Liver (tissue), 9 donors: Measurements from ENCODE around the gene ARHGEF3. TPM values are rescaled to one million over a fixed set of nuclear protein-coding genes. Genes with fewer than 3 reads are reported as not detected.

Experiments used
- DNase-seq: peaks from one replicate; pipeline ENCODE4 v3.0.0-alpha.2; 2017; ENCODE audit warnings: low spot score
- H3K27ac ChIP-seq, 2 donors: one replicate each; pipeline ENCODE4 v1.7.0; 2013; ENCODE audit warnings: inconsistent platforms in 2 of 2, low read length in 2 of 2, control low read depth in 1 of 2, low read depth in 1 of 2, mild to moderate bottlenecking in 1 of 2
- H3K27me3 ChIP-seq, 4 donors: one replicate each; pipeline versions ENCODE4 v1.6.1 to v1.7.0; 2013; ENCODE audit warnings: low read length in 3 of 4, inconsistent platforms in 1 of 4, mild to moderate bottlenecking in 1 of 4, moderate library complexity in 1 of 4; ENCODE audit not compliant: control insufficient read depth in 4 of 4, insufficient read depth in 4 of 4
- H3K36me3 ChIP-seq, 4 donors: one replicate each; pipeline versions ENCODE4 v1.6.1 to v1.7.0; 2013; ENCODE audit warnings: low read length in 3 of 4, mild to moderate bottlenecking in 3 of 4, low read depth in 1 of 4, moderate library complexity in 1 of 4; ENCODE audit not compliant: control insufficient read depth in 4 of 4, insufficient read depth in 3 of 4
- H3K4me1 ChIP-seq, 4 donors: one replicate each; pipeline versions ENCODE4 v1.6.1 to v1.7.0; 2013; ENCODE audit warnings: low read length in 3 of 4, mild to moderate bottlenecking in 3 of 4, moderate library complexity in 1 of 4; ENCODE audit not compliant: control insufficient read depth in 4 of 4, insufficient read depth in 4 of 4
- H3K4me3 ChIP-seq, 3 donors: one replicate each; pipeline versions ENCODE4 v1.6.1 to v1.7.0; 2013; ENCODE audit warnings: low read length in 3 of 3, control low read depth in 1 of 3, low read depth in 1 of 3, mild to moderate bottlenecking in 1 of 3
- H3K9ac ChIP-seq, 2 donors: one replicate each; pipeline ENCODE4 v1.7.0; 2013; ENCODE audit warnings: low read length in 2 of 2, mild to moderate bottlenecking in 2 of 2, moderate library complexity in 2 of 2, control low read depth in 1 of 2, low read depth in 1 of 2
- H3K9me3 ChIP-seq, 4 donors: one replicate each; pipeline versions ENCODE4 v1.6.1 to v1.7.0; 2013; ENCODE audit warnings: low read length in 3 of 4; ENCODE audit not compliant: control insufficient read depth in 4 of 4
- ATF3 ChIP-seq: IDR thresholded peaks from 2 replicates; pipeline ENCODE4 v1.6.1; 2016; ENCODE audit warnings: antibody characterized with exemption
- CTCF ChIP-seq: fragments of 150-350 bp; IDR thresholded peaks from 2 replicates; pipeline ENCODE4 v1.5.1; 2017; ENCODE audit warnings: improper control_type of control experiment, low read depth, low read length; ENCODE audit not compliant: missing input control
- EGR1 ChIP-seq, 2 donors: IDR thresholded peaks; 2 replicates each; pipeline ENCODE4 v1.6.1; 2016 to 2018; ENCODE audit warnings: antibody characterized with exemption in 2 of 2, low read depth in 2 of 2
- FOXA1 ChIP-seq: IDR thresholded peaks from 2 replicates; pipeline ENCODE4 v1.6.1; 2016; ENCODE audit warnings: antibody characterized with exemption
- GABPA ChIP-seq, 2 donors: IDR thresholded peaks in 1 of 2; conservative IDR thresholded peaks in 1 of 2; 2 replicates each; pipeline ENCODE4 v1.6.1; 2016; ENCODE audit warnings: antibody characterized with exemption in 2 of 2, mild to moderate bottlenecking in 1 of 2, moderate library complexity in 1 of 2
- HNF4A ChIP-seq, 2 donors: conservative IDR thresholded peaks; 2 replicates each; pipeline ENCODE4 v1.6.1; 2016; ENCODE audit warnings: antibody characterized with exemption in 2 of 2, mild to moderate bottlenecking in 2 of 2
- HNF4G ChIP-seq: IDR thresholded peaks from 2 replicates; pipeline ENCODE4 v1.6.1; 2016; ENCODE audit warnings: antibody characterized with exemption
- MAX ChIP-seq: IDR thresholded peaks from 2 replicates; pipeline ENCODE4 v1.6.1; 2016; ENCODE audit warnings: antibody characterized with exemption
- NR2F2 ChIP-seq: IDR thresholded peaks from 2 replicates; pipeline ENCODE4 v1.6.1; 2016; ENCODE audit warnings: antibody characterized with exemption
- RAD21 ChIP-seq, 2 donors: IDR thresholded peaks; 2 replicates each; pipeline ENCODE4 v1.6.1; 2016; ENCODE audit warnings: antibody characterized with exemption in 2 of 2, mild to moderate bottlenecking in 2 of 2
- REST ChIP-seq: IDR thresholded peaks from 2 replicates; pipeline ENCODE4 v1.6.1; 2016; ENCODE audit warnings: antibody characterized with exemption, mild to moderate bottlenecking
- RXRA ChIP-seq, 2 donors: IDR thresholded peaks; 2 replicates each; pipeline ENCODE4 v1.6.1; 2017 to 2018; ENCODE audit warnings: antibody characterized with exemption in 2 of 2, mild to moderate bottlenecking in 1 of 2
- SP1 ChIP-seq: IDR thresholded peaks from 2 replicates; pipeline ENCODE4 v1.6.1; 2018; ENCODE audit warnings: antibody characterized with exemption, mild to moderate bottlenecking
- TAF1 ChIP-seq: conservative IDR thresholded peaks from 2 replicates; pipeline ENCODE4 v1.6.1; 2016; ENCODE audit warnings: antibody characterized with exemption, mild to moderate bottlenecking
- ZBTB33 ChIP-seq: IDR thresholded peaks from 2 replicates; pipeline ENCODE4 v1.6.1; 2016; ENCODE audit warnings: antibody characterized with exemption
- WGBS: extraction: QIAGEN DNeasy Blood & Tissue Kit; methylation state at CpG from one replicate; pipeline ENCODE4 v1.1.7; 2013; 5-methylcytosine and 5-hydroxymethylcytosine counted together
- polyA plus RNA-seq, 2 donors: library from polyadenylated mRNA; stranded (reverse) in 1 of 2; unstranded in 1 of 2; fragments of 200-250 nt in 1 of 2; fragments of >200 nt in 1 of 2; fragmentation: Nextera tagmentation in 1 of 2; extraction: Ambion mirVana in 1 of 2; gene quantifications; one replicate each; pipeline versions ENCODE4 v1.2.1 to v1.2.3, GENCODE V29; 2013 to 2015
- total RNA-seq, 2 donors: library from RNA; depleted of rRNA; stranded (reverse); fragments of >200 nt; gene quantifications; one replicate each; pipeline ENCODE4 v1.2.3, GENCODE V29; 2014
- donor health status: healthy.
- donor health status: healthy.
- donor health status: healthy.
- donor health status: healthy.
- donor health status: healthy.

ARHGEF3 gene
- total and polyA plus RNA-seq, 4 donors = 1.6 to 7.9 (median 2.0) TPM

GRCh38 chr3:56800832-56801661, 702 bp downstream of the ARHGEF3 start:
- no peak for DNase-seq
- H3K27me3 ChIP-seq = no peaks in the 10 kb centered on the region
- H3K36me3 ChIP-seq = no peaks in the 10 kb centered on the region
- peak overlapping the region; percentile 64 to 74 (median 64) for H3K4me3 ChIP-seq
- H3K9me3 ChIP-seq = no peaks in the 10 kb centered on the region
- H3K9ac ChIP-seq = peak overlapping the region in 1 of 2 donors; percentile 55
- H3K4me1 ChIP-seq = peaks cover 0 to 19% (median 13%) of the 10 kb centered on the region in 4 donors
- peak overlapping the region in 1 of 2 donors; percentile 48 for H3K27ac ChIP-seq
- 45% methylated on average over 19 of the region's 19 CpGs for WGBS
- TF ChIP-seq GABPA (IDR thresholded peaks at IDR 0.05 in 1 of 2, conservative IDR thresholded peaks at IDR 0.05 in 1 of 2) (no peak), RAD21 (IDR thresholded peaks at IDR 0.05) (no peak), ZBTB33 (no peak), TAF1 (no peak), SP1 (no peak), MAX (no peak), REST (no peak), HNF4A (conservative IDR thresholded peaks at IDR 0.05) (no peak), CTCF (no peak), RXRA (IDR thresholded peaks at IDR 0.05) (no peak), HNF4G (no peak), FOXA1 (no peak), NR2F2 (no peak), EGR1 (IDR thresholded peaks at IDR 0.05; ENCODE audit: low read depth in 2 of 2) (no peak), ATF3 (no peak)
